ENCODE data around the gene KSR1. TPM values are rescaled to one million over a fixed set of nuclear protein-coding genes. Genes with fewer than 3 reads are reported as not detected.

KSR1 gene
- total and polyA plus RNA-seq, 10 of the 15 experiments (the other 5 are each of a cell fraction or from before 2014, with no cell fraction given), result 0.97 to 66.6 (median 22.9) TPM

DNA sequence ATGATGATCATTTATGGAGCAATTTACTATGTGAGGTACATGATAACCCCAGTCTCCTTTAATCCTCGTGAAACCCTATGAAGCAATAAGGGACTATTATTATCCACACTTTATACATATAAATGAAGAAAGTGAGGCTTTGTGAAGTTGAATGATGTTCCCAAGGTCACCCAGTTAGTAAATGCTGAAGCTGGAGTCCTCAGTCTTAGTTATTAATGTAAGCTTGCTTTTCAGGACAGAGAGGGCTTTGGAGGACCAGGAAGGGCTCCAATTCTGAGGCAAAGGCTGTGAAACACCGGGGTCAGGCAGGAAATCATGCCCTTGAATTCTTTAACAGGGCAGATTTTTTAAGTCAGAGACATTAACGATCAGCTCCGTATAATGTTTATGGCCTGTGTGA, 36.8 kb downstream of the KSR1 start:
- DNase-seq (ENCODE audit: low read depth, low spot score) (no peak), ATAC-seq (no peak), FAIRE-seq (no peak)
- BruUV-seq (replicated peaks), result no TSS peak
- no peaks in the 10 kb centered on the region for H3K27me3 ChIP-seq (replicated peaks in 1 of 2; ENCODE audit: control insufficient read depth in 2 of 2, insufficient read depth in 2 of 2, low read length in 1 of 2)
- H3K9me3 ChIP-seq (replicated peaks; ENCODE audit: control insufficient read depth, insufficient read depth, low read length), result no peaks in the 10 kb centered on the region
- no peak overlapping the region for H3K27ac ChIP-seq (ENCODE audit: control insufficient read depth, insufficient read depth)
- peaks cover 43% of the 10 kb centered on the region for H3K4me1 ChIP-seq (ENCODE audit: control insufficient read depth, insufficient read depth, low read length)
- intact Hi-C loops (cut with micrococcal nuclease; ENCODE audit: unreplicated experiment) (no loop called here), in situ Hi-C loops (cut with MboI) (loop anchor here (25.0 kb wide), 2 partner anchors 1069 to 1394 kb away; partner anchors contain the start of genes FLOT2, PIGS and UNC119)
- TF ChIP-seq RELB (IDR thresholded peaks at IDR 0.05; ENCODE audit: low read depth) (no peak), ESRRA (IDR thresholded peaks at IDR 0.05; ENCODE audit: low read length) (no peak), NR2C1 (IDR thresholded peaks at IDR 0.05) (no peak), RAD51 (IDR thresholded peaks at IDR 0.05) (no peak), BRCA1 (IDR thresholded peaks at IDR 0.05; ENCODE audit: low read depth, low read length) (no peak), SMC3 (IDR thresholded peaks at IDR 0.05; ENCODE audit: borderline replicate concordance, low read length) (no peak), FOS (IDR thresholded peaks at IDR 0.05; ENCODE audit: borderline replicate concordance, extremely low read depth, insufficient read length) (no peak), ZZZ3 (IDR thresholded peaks at IDR 0.05; ENCODE audit: control insufficient read depth, insufficient read length, low read depth) (no peak), KDM1A (IDR thresholded peaks at IDR 0.05; ENCODE audit: borderline replicate concordance) (no peak)
- TF ChIP-seq, protein P1, sequence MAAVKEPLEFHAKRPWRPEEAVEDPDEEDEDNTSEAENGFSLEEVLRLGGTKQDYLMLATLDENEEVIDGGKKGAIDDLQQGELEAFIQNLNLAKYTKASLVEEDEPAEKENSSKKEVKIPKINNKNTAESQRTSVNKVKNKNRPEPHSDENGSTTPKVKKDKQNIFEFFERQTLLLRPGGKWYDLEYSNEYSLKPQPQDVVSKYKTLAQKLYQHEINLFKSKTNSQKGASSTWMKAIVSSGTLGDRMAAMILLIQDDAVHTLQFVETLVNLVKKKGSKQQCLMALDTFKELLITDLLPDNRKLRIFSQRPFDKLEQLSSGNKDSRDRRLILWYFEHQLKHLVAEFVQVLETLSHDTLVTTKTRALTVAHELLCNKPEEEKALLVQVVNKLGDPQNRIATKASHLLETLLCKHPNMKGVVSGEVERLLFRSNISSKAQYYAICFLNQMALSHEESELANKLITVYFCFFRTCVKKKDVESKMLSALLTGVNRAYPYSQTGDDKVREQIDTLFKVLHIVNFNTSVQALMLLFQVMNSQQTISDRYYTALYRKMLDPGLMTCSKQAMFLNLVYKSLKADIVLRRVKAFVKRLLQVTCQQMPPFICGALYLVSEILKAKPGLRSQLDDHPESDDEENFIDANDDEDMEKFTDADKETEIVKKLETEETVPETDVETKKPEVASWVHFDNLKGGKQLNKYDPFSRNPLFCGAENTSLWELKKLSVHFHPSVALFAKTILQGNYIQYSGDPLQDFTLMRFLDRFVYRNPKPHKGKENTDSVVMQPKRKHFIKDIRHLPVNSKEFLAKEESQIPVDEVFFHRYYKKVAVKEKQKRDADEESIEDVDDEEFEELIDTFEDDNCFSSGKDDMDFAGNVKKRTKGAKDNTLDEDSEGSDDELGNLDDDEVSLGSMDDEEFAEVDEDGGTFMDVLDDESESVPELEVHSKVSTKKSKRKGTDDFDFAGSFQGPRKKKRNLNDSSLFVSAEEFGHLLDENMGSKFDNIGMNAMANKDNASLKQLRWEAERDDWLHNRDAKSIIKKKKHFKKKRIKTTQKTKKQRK (IDR thresholded peaks at IDR 0.05; ENCODE audit: low read depth, low read length), result no peak
- TF ChIP-seq, protein P2, sequence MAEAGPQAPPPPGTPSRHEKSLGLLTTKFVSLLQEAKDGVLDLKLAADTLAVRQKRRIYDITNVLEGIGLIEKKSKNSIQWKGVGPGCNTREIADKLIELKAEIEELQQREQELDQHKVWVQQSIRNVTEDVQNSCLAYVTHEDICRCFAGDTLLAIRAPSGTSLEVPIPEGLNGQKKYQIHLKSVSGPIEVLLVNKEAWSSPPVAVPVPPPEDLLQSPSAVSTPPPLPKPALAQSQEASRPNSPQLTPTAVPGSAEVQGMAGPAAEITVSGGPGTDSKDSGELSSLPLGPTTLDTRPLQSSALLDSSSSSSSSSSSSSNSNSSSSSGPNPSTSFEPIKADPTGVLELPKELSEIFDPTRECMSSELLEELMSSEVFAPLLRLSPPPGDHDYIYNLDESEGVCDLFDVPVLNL (IDR thresholded peaks at IDR 0.05; ENCODE audit: low read depth, low read length), result no peak
- TF ChIP-seq, protein P3, sequence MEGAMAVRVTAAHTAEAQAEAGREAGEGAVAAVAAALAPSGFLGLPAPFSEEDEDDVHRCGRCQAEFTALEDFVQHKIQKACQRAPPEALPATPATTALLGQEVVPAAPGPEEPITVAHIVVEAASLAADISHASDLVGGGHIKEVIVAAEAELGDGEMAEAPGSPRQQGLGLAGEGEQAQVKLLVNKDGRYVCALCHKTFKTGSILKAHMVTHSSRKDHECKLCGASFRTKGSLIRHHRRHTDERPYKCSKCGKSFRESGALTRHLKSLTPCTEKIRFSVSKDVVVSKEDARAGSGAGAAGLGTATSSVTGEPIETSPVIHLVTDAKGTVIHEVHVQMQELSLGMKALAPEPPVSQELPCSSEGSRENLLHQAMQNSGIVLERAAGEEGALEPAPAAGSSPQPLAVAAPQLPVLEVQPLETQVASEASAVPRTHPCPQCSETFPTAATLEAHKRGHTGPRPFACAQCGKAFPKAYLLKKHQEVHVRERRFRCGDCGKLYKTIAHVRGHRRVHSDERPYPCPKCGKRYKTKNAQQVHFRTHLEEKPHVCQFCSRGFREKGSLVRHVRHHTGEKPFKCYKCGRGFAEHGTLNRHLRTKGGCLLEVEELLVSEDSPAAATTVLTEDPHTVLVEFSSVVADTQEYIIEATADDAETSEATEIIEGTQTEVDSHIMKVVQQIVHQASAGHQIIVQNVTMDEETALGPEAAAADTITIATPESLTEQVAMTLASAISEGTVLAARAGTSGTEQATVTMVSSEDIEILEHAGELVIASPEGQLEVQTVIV (IDR thresholded peaks at IDR 0.05; ENCODE audit: borderline replicate concordance, partially characterized antibody), result no peak
- H4K20me1 ChIP-seq (ENCODE audit: control insufficient read depth, insufficient read depth), result no peaks in the 10 kb centered on the region
- H3K9ac ChIP-seq (ENCODE audit: control insufficient read depth, insufficient read depth, low read length), result no peak overlapping the region
- H3K79me2 ChIP-seq (ENCODE audit: control insufficient read depth, insufficient read depth, low read length), result peaks cover 46% of the 10 kb centered on the region
- no peak overlapping the region for H3K4me2 ChIP-seq (ENCODE audit: control insufficient read depth, insufficient read depth)
- RAD21 ChIA-PET (ENCODE audit: unreplicated experiment), result interaction anchor here (1.0 to 4.9 kb wide), 8 partner anchors 16 to 53 kb away, joined by 3 to 20 read pairs (median 6); partner anchors contain the start of gene KSR1
- SMC1A ChIA-PET (ENCODE audit: uncharacterized antibody, unreplicated experiment), result interaction anchor here (1.0 to 11.6 kb wide), 13 partner anchors 12 to 256 kb away, joined by 3 to 139 read pairs (median 7); partner anchors contain the start of gene KSR1
- no peaks in the 10 kb centered on the region; a peak in 2 of 4 replicates for H3K36me3 ChIP-seq (ENCODE audit: control insufficient read depth in 2 of 2, insufficient read depth in 2 of 2, low read length in 1 of 2)
- no peak overlapping the region for H3K4me3 ChIP-seq
- POLR2A ChIA-PET, result interaction anchor here (1.1 to 1.2 kb wide), 3 partner anchors 12 to 17 kb away, joined by 3 read pairs; no protein-coding TSS in a partner anchor
- CTCF ChIA-PET, result interaction anchor here (0.9 to 3.1 kb wide), 6 partner anchors 14 to 110 kb away, joined by 3 to 8 read pairs (median 4); no protein-coding TSS in a partner anchor
- WGBS (ENCODE audit: insufficient coverage, insufficient replicate concordance, low lambda C conversion rate, missing lambda C conversion rate), result 89% methylated on average over 4 of the region's 4 CpGs
- no peak overlapping the region for H2AFZ ChIP-seq (ENCODE audit: control insufficient read depth, low read depth, low read length)

Data from GM12878 (cell line).